ENCODE measurements around the gene PDCD10.

Gene PDCD10

DNA sequence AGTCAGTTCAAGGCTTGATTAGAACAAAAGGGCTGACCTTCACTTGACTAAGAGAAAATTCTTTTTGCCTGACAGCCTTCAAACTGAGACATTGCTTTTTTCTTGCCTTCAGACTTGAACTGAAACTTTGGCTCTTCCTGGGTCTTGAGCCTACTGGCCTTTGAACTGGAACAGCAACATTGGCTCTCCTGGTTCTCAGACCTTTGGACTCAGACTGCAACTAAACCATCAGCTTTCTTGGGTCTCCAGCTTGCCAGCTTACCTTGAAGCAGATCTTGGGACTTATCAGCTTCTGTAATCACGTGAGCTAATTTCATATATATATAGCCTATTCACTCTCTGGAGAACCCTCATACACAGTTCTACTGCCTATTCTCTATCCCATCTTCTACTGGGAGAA, 61.5 kb downstream of the PDCD10 start:
- DNase-seq (ENCODE audit: low read depth), result no peak

GRCh38 chr3:167671878-167672427, 62.7 kb downstream of the PDCD10 start:
- DNase-seq (ENCODE audit: low read depth), result no peak

DNA sequence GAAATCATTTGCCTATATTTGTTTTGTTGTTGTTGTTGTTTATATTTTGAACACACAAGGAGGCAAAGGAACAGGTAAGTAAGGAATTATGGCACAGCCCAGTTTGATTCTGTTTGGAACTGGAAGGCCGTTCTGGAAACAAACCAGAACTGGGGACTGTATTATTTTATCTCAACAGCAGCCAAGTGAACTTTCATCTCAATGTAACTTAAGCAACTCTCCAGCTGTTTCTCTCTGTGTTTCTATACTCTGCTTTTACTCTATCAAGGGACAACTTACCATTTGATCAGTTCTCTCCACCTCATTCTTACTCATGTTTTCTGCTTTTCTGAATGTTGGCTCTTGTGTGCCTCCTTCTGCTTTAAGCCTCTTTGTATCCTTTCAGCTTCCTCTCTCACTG, 65.0 kb downstream of the PDCD10 start:
- no peak for DNase-seq (ENCODE audit: low read depth)

GRCh38 chr3:167668651-167669050, 66.0 kb downstream of the PDCD10 start:
- no peak for DNase-seq (ENCODE audit: low read depth)

GRCh38 chr3:167666563-167666962, 68.1 kb downstream of the PDCD10 start:
- DNase-seq (ENCODE audit: low read depth), result no peak

- DNase-seq (ENCODE audit: low read depth), result no peak
These were observed 71.7 kb downstream of the PDCD10 start for GRCh38 chr3:167662919-167663400.

- DNase-seq (ENCODE audit: low read depth), result no peak
These were observed 76.9 kb downstream of the PDCD10 start for GRCh38 chr3:167657684-167658225.

- no peak for DNase-seq (ENCODE audit: low read depth)
These were observed 77.9 kb downstream of the PDCD10 start for GRCh38 chr3:167656821-167657220.

DNA sequence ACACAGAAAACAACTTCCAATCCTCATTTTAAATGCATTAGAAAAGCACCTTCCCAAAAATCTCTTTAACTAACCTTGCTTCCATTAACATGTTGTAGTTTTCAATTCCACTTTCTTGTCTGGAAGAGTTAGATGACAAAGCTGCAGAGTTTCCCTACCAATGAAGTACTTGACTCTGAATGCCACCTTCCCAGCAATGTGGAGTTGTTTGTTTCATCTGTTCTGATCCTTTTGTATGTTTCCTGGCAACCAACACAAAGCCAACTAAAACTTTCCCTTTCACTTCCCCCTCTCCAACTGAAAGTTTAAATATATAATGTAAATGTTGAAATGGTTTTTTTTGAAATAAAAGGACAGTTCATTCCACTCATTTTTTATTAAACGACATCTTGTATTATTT, 80.9 kb downstream of the PDCD10 start, which contains the start of gene WDR49:
Gene WDR49 (minus strand): TSS at position 183 of the 400 bp plus-strand sequence. CDS start 517 bp downstream, outside the sequence.
- no peak for DNase-seq (ENCODE audit: low read depth)

DNA sequence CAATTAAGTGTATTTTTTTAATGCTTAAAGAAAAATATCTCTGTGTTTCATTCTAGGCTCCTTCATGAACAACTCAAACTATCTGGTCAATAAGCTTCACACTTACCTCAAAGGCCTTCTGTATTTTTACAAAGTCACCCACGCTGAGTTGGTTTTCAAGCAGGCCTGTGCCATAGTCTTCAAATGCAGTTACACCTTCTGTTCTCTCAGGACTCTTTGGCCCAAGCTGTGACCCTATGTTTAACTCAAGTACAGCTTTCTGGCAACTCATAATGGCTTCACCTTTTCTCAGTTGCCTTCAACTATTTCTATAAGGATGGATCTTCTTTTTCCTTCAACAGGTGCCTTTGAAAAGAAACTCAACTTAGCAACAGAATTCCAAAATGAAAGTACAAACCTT, 81.5 kb downstream of the PDCD10 start:
- DNase-seq (ENCODE audit: low read depth), result no peak

DNA sequence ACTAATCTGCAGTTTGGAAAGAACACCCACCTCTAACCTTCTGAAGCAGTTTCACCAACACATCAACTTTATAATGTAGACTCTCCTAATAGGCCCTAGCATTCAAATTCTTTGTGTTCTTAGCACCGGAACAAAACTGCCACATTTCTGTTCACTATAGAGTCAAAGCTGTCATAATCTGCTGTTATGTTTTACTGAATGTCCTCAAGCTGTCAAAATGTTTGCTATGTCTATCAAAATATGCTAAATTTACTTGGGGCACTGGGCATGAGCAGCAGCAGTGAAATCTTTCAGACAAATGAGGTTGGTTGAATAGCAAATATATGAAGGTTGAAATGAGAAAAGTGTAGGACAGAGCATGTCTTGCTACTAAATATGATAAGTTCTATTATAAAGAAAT, 82.9 kb downstream of the PDCD10 start:
- no peak for DNase-seq (ENCODE audit: low read depth)

DNA sequence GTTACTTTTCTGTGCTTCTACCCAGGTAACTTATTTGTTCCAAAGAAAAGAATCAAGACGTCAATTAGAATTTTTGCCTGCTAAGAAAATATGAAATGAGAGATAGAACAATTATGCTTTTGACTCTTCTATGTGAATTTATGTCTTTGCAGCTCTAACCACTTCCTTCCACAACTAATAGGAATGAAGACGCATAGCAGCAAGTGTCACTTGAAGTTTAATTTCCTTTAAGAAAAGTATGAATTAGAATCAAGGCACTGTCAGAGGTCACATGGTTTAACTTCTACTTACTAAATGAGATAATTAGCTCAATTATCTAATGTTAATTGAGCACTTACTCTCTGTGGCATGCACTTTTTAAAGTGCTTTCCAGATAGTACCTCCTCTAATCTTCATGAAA, 84.2 kb downstream of the PDCD10 start:
- DNase-seq (ENCODE audit: low read depth), result no peak

- no peak for DNase-seq (ENCODE audit: low read depth)
These were observed 84.9 kb downstream of the PDCD10 start for GRCh38 chr3:167649746-167650145.

GRCh38 chr3:167644611-167645010, 90.1 kb downstream of the PDCD10 start:
- no peak for DNase-seq (ENCODE audit: low read depth)

Measured in stimulated activated CD8-positive, alpha-beta memory T cell treated with anti-CD3 and anti-CD28 coated beads, Interleukin-12 subunit alpha, Interleukin-12 subunit beta, amount 100 ng/mL, for 4 hours (primary cell).